Activated CD4-positive, alpha-beta memory T cell treated with anti-CD3 and anti-CD28 coated beads, Interleukin-2, amount 10 ng/mL, durations not matched to agents 7 days and 5 days (primary cell): ENCODE data around the gene SLC24A4. TPM values are rescaled to one million over a fixed set of nuclear protein-coding genes. Genes with fewer than 3 reads are reported as not detected.
"Not testable (repeated sequence)": the region's sequence is repeated elsewhere in the genome, so short reads cannot be mapped to it uniquely, and the experiment has no call there.

Experiments used
- CTCF ChIA-PET: fragments of 350-600 bp; sonication (Branson Sonifier 250); formaldehyde crosslinking; loops from one replicate; lab custom pipeline; 2021; ENCODE audit warnings: antibody characterized with exemption, inconsistent platforms; lab: Charles Lee
- POLR2A ChIA-PET: fragments of 350-600 bp; sonication (Branson Sonifier 250); formaldehyde crosslinking; loops from one replicate; lab custom pipeline; 2021; ENCODE audit warnings: antibody characterized with exemption; lab: Charles Lee
- DNase-seq: peaks from one replicate; pipeline ENCODE4 v3.0.0-alpha.2; 2020
- H3K27ac Mint-ChIP-seq: one replicate; pipeline ENCODE4 v1.8.0; 2021; ENCODE audit warnings: mild to moderate bottlenecking, mixed read lengths
- H3K27me3 Mint-ChIP-seq: one replicate; pipeline ENCODE4 v1.8.0; 2021; ENCODE audit warnings: mixed read lengths
- H3K36me3 Mint-ChIP-seq: one replicate; pipeline ENCODE4 v1.8.0; 2021; ENCODE audit warnings: low read depth, mixed read lengths
- H3K4me1 Mint-ChIP-seq: one replicate; pipeline ENCODE4 v1.8.0; 2021; ENCODE audit warnings: mixed read lengths
- H3K4me3 Mint-ChIP-seq: one replicate; pipeline ENCODE4 v1.8.0; 2021; ENCODE audit warnings: mild to moderate bottlenecking, mixed read lengths
- H3K9me3 Mint-ChIP-seq: one replicate; pipeline ENCODE4 v1.8.0; 2021; ENCODE audit warnings: mixed read lengths
- total RNA-seq, 2 experiments: library from RNA; stranded (reverse); gene quantifications; one replicate each; pipeline ENCODE4 v1.2.3, GENCODE V29; 2021

SLC24A4 gene
- total RNA-seq, 2 experiments from 2014 or later: not detected

GRCh38 chr14:92534932-92535643 is 212.1 kb downstream of the SLC24A4 start:
- no peaks in the 10 kb centered on the region for H3K36me3 Mint-ChIP-seq
- H3K4me1 Mint-ChIP-seq: peaks cover 33% of the 10 kb centered on the region
- no peak for DNase-seq
- no peak overlapping the region for H3K27ac Mint-ChIP-seq
- CTCF ChIA-PET: interaction anchor here (0.9 kb wide), 2 partner anchors 9 to 151 kb away, joined by 3 to 8 read pairs; no protein-coding TSS in a partner anchor
- no peaks in the 10 kb centered on the region for H3K9me3 Mint-ChIP-seq
- H3K4me3 Mint-ChIP-seq: peak overlapping the region; percentile 2
- H3K27me3 Mint-ChIP-seq: peaks cover 6% of the 10 kb centered on the region
- POLR2A ChIA-PET: interaction anchor here (0.9 kb wide), 2 partner anchors 15 to 429 kb away, joined by 3 read pairs; partner anchors contain the start of gene ATXN3

GRCh38 chr14:92536231-92536630 is 213.3 kb downstream of the SLC24A4 start:
- peaks cover 27% of the 10 kb centered on the region for H3K4me1 Mint-ChIP-seq
- H3K36me3 Mint-ChIP-seq, H3K27me3 Mint-ChIP-seq, H3K9me3 Mint-ChIP-seq, H3K4me3 Mint-ChIP-seq, H3K27ac Mint-ChIP-seq, DNase-seq, CTCF ChIA-PET, POLR2A ChIA-PET: not testable (repeated sequence)

DNA sequence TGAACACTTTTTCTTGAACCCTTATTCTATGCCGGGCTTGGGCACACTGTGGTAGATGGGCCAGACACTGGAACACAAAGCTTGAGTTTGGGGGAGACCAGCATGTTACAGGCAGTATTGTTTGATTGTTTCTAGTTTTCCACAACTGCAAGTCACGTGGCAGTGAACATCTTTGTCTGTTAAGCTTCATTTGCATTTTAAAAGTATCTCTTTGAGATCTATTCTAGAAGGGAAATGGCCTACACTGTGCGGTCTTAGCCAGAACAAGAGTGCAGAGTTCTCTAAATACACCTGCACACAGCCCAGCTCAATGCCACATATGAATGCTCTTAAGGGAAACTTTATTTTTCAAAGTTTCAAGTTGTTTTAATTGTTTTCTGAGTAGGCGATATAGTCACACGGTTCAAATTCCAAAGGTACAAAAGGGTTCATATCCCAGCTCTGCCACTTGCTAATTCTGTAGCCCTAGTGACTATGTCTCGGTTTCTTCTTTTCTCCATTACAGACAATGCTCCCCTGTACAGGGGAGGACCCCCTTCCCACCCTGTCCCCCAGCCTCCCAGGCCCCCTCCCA is 215.5 kb downstream of the SLC24A4 start:
- ChIA-PET POLR2A (no interaction called here), CTCF (interaction anchor here (1.1 kb wide), 1 partner anchor 19 kb away, joined by 3 read pairs; no protein-coding TSS in a partner anchor)
- H3K27me3 Mint-ChIP-seq: peaks cover 6% of the 10 kb centered on the region
- no peaks in the 10 kb centered on the region for H3K9me3 Mint-ChIP-seq
- no peak for DNase-seq
- H3K4me1 Mint-ChIP-seq: peaks cover 19% of the 10 kb centered on the region
- no peak overlapping the region for H3K4me3 Mint-ChIP-seq
- H3K27ac Mint-ChIP-seq: no peak overlapping the region
- no peaks in the 10 kb centered on the region for H3K36me3 Mint-ChIP-seq

DNA sequence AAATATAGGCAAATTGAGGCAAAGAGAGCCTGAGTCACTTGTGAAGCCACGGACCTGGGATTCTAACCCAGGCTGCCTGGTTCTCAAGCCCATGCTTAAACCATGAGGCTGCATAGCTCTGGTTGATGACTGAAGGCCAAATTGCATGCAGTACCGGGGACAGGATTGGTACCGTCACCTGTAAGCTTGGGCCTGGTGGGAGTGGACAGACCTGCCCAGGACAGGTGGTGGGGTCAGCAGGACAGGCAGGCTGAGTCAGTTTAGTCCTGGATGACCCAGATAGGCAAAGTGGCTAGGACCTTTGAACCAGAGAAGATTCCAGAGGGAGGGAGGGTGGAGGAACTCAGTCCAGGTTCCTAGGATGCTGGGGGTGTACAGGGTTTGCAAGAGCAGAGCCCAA is 216.5 kb downstream of the SLC24A4 start:
- H3K9me3 Mint-ChIP-seq: no peaks in the 10 kb centered on the region
- no peak overlapping the region for H3K27ac Mint-ChIP-seq
- ChIA-PET CTCF (no interaction called here), POLR2A (no interaction called here)
- H3K36me3 Mint-ChIP-seq: no peaks in the 10 kb centered on the region
- no peak for DNase-seq
- H3K4me1 Mint-ChIP-seq: peaks cover 18% of the 10 kb centered on the region
- H3K27me3 Mint-ChIP-seq: peaks cover 5% of the 10 kb centered on the region
- no peak overlapping the region for H3K4me3 Mint-ChIP-seq

- no peaks in the 10 kb centered on the region for H3K36me3 Mint-ChIP-seq
- CTCF ChIA-PET: no interaction called here
- no peaks in the 10 kb centered on the region for H3K9me3 Mint-ChIP-seq
- no peak overlapping the region for H3K4me3 Mint-ChIP-seq
- POLR2A ChIA-PET: no interaction called here
- H3K27ac Mint-ChIP-seq: no peak overlapping the region
- H3K4me1 Mint-ChIP-seq: peaks cover 13% of the 10 kb centered on the region
- peaks cover 5% of the 10 kb centered on the region for H3K27me3 Mint-ChIP-seq
- DNase-seq: no peak
Measured at GRCh38 chr14:92539875-92540274, 216.9 kb downstream of the SLC24A4 start.

DNA sequence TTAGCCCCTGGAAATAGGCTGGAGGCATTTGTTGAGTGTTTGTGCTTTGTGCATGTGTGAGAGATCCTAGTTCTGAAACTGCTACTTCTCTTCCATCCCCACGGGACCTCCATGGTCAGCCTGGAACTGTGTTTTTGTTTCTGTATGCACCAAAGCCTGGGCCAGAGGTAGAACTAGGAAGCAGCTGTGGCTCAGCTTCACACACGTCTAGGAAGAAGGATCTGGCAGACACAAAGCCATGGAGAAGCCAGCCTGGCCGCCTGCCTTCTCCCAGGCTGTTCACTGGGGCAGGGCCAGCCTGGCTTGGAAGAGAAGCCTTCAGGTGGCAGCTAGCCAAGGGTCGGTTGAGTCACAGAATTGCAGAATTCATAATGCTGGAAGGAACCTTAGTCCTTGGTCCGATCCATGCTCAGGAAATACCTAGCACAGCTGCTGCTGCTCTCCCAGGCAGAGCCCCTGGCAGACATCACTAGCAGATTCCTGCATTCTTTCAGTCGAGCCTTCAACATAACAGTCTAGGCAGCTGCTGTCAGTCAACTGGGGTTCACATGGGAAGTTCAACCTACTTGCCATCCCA is 217.6 kb downstream of the SLC24A4 start:
- ChIA-PET POLR2A (no interaction called here), CTCF (no interaction called here)
- H3K9me3 Mint-ChIP-seq: no peaks in the 10 kb centered on the region
- no peak for DNase-seq
- H3K36me3 Mint-ChIP-seq: no peaks in the 10 kb centered on the region
- peaks cover 3% of the 10 kb centered on the region for H3K27me3 Mint-ChIP-seq
- no peak overlapping the region for H3K27ac Mint-ChIP-seq
- peaks cover 7% of the 10 kb centered on the region for H3K4me1 Mint-ChIP-seq
- no peak overlapping the region for H3K4me3 Mint-ChIP-seq

DNA sequence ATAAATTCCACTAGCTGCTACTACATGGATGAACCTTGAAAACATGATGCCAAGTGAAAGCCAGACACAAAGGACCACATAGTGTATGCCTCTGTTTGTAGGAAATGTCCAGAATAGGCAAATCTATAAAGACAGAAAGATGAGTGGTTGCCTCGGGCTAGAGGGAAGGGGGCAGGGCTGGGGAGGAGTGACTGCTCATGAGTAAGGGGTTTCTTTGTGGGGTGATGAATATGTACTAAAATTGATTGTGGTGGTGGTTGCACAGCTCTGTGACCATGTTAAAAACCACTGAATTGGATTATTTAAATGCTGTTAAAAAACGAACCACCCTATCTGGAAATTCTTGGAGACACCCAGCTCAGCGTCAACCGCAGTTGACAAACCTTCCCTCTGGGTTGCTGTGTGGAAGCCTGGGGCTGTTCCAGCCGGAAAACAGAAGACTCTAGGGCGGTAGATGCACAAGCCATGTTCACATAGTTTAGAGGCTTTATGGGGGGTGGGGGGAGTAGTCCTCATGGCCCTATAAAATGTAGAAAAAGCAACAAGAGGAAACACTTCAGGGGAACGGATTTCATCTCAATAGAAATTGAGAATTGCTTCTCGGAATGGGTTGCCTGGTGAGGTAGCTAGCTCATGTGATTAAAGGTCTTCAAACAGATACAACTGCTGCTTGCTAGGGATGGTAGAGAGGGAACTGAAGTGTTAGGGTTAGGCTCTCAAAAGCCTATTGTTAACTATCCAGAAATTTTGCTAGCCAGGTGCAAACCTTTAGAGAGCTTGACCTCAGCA is 220.0 kb downstream of the SLC24A4 start:
- Mint-ChIP-seq H3K4me3 (no peak overlapping the region), H3K27me3 (peaks cover 3% of the 10 kb centered on the region), H3K4me1 (peaks cover 2% of the 10 kb centered on the region), H3K36me3 (no peaks in the 10 kb centered on the region), H3K27ac (no peak overlapping the region), H3K9me3 (no peaks in the 10 kb centered on the region)
- no peak for DNase-seq
- CTCF ChIA-PET: interaction anchor here (0.6 to 1.0 kb wide), 2 partner anchors 36 to 51 kb away, joined by 3 read pairs; no protein-coding TSS in a partner anchor
- POLR2A ChIA-PET: interaction anchor here (1.6 to 2.0 kb wide), 2 partner anchors 14 to 26 kb away, joined by 3 to 5 read pairs; no protein-coding TSS in a partner anchor

GRCh38 chr14:92544051-92544720 is 221.2 kb downstream of the SLC24A4 start:
- no peak overlapping the region for H3K4me3 Mint-ChIP-seq
- no peak for DNase-seq
- no peak overlapping the region for H3K27ac Mint-ChIP-seq
- no peaks in the 10 kb centered on the region for H3K9me3 Mint-ChIP-seq
- CTCF ChIA-PET: interaction anchor here (0.8 kb wide), 1 partner anchor 33 kb away, joined by 3 read pairs; no protein-coding TSS in a partner anchor
- POLR2A ChIA-PET: interaction anchor here (2.0 kb wide), 1 partner anchor 25 kb away, joined by 5 read pairs; no protein-coding TSS in a partner anchor
- H3K4me1 Mint-ChIP-seq: no peaks in the 10 kb centered on the region
- no peaks in the 10 kb centered on the region for H3K36me3 Mint-ChIP-seq
- peaks cover 3% of the 10 kb centered on the region for H3K27me3 Mint-ChIP-seq

- H3K4me3 Mint-ChIP-seq: no peak overlapping the region
- peaks cover 6% of the 10 kb centered on the region for H3K27me3 Mint-ChIP-seq
- ChIA-PET CTCF (no interaction called here), POLR2A (no interaction called here)
- DNase-seq: no peak
- H3K4me1 Mint-ChIP-seq: peaks cover 8% of the 10 kb centered on the region
- no peak overlapping the region for H3K27ac Mint-ChIP-seq
- no peaks in the 10 kb centered on the region for H3K36me3 Mint-ChIP-seq
- no peaks in the 10 kb centered on the region for H3K9me3 Mint-ChIP-seq
Measured at GRCh38 chr14:92546347-92547053, 223.5 kb downstream of the SLC24A4 start.

GRCh38 chr14:92549105-92549858 is 226.3 kb downstream of the SLC24A4 start:
- Mint-ChIP-seq H3K36me3 (no peaks in the 10 kb centered on the region), H3K4me1 (peaks cover 21% of the 10 kb centered on the region), H3K4me3 (no peak overlapping the region), H3K27ac (no peak overlapping the region), H3K27me3 (peaks cover 19% of the 10 kb centered on the region), H3K9me3 (no peaks in the 10 kb centered on the region)
- no peak for DNase-seq
- ChIA-PET CTCF (interaction anchor here (0.6 to 2.7 kb wide), 12 partner anchors 13 to 298 kb away, joined by 3 to 13 read pairs (median 4); no protein-coding TSS in a partner anchor), POLR2A (interaction anchor here (0.7 to 1.9 kb wide), 4 partner anchors 14 to 428 kb away, joined by 3 to 8 read pairs (median 5); partner anchors contain the start of genes CPSF2 and NDUFB1)

DNA sequence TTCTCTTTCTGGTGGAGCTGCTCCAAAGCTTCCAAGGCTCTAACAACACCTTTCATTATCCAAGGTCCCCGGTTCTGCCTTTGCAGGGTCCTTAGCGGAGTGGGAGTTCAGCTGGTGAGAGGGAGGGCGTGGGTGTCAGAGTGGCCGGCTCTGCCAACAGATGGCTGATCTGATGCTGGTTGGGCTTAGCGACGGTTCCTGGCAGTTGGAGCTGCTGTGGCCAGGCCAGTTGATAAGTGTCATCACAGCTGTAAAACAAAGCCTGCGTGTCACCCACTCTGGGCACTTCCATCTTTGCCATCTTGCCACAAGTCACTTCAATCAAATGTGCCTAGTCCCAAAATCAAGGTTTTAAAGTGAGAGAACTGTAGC is 226.9 kb downstream of the SLC24A4 start:
- Mint-ChIP-seq H3K9me3 (no peaks in the 10 kb centered on the region), H3K27ac (no peak overlapping the region), H3K4me1 (peaks cover 21% of the 10 kb centered on the region), H3K27me3 (peaks cover 19% of the 10 kb centered on the region), H3K36me3 (no peaks in the 10 kb centered on the region), H3K4me3 (no peak overlapping the region)
- DNase-seq: no peak
- POLR2A ChIA-PET: interaction anchor here (0.9 to 1.9 kb wide), 3 partner anchors 14 to 428 kb away, joined by 3 to 8 read pairs (median 7); partner anchors contain the start of genes CPSF2 and NDUFB1
- CTCF ChIA-PET: interaction anchor here (0.6 to 2.7 kb wide), 11 partner anchors 13 to 140 kb away, joined by 3 to 13 read pairs (median 4); no protein-coding TSS in a partner anchor
